Measurements from ENCODE around the gene NPAS3.

The NPAS3 gene

DNA sequence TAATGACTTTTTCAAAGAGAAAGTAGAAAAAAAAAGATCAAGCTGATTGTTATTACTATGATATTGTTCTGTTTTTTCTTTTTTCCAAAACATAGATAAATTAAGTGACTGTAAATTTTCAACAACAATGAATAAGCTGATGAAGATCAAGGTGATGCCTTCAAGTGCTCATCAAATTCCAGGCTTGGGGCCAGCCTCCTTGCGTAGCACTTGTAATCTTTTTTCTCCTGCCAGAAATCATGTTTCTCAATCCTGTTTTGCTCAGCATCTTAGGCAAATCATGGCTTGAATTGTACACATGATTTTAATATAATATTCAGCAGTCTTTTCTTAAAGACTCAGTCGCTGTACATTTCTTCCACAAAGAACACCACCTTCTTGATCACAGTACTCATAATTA lies 333.2 kb downstream of the NPAS3 start:
- DNase-seq, result no peak

DNA sequence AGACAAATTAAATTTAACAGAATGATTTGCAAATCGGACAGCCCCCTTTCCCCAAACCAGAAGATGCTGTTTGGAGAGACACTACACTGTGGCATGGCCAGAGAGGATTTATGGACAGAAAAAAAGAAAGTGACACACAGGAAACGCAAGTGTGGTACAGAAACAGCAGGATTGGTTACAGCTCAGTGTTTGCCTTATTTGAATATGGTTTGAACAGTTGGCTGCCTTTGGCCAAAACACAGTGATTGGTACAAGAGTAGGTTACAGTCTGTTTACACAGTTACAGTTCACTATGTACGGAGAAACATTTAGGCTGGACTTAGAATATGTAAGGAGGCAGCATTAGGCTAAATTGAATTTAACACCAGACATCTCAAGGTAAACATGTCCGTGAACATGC lies 335.3 kb downstream of the NPAS3 start:
- no peak for DNase-seq

DNA sequence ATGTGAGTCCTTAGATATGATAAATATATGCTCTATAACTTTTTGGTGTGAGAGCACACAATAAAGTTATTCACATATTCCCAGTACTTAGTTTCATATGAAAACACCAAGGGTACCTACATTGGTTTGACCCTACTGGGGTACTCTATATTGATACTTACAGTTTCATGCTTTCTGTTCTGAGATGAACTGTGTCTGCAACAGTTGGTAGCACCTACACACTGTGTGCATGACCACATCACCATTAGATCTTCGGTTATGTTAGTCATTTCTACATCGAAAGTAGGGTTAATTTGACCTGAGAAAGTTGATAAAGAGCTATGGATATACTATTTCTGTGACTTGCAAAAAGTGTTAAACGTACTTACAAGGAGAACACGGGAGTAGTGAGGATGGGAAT lies 337.2 kb downstream of the NPAS3 start:
- no peak for DNase-seq

DNA sequence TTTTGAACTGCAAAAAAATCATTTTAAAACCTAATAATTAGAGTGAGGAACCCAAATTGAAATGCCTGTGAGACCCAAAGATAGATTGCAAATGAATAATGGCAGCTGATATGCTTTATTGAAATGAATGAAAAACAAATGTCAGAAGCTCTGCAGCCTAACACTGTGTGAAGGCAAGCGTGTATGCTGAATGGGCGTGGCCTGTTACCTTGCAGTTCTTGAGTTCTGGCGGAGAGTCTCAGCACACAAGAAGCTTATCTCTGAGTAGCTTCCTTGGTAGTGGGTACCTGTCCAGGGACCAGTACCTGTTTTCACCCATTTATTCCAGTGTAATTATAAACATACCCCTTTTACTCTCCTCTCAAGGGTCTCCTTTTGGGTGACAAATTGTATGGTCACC lies 341.2 kb downstream of the NPAS3 start:
- no peak for DNase-seq

DNA sequence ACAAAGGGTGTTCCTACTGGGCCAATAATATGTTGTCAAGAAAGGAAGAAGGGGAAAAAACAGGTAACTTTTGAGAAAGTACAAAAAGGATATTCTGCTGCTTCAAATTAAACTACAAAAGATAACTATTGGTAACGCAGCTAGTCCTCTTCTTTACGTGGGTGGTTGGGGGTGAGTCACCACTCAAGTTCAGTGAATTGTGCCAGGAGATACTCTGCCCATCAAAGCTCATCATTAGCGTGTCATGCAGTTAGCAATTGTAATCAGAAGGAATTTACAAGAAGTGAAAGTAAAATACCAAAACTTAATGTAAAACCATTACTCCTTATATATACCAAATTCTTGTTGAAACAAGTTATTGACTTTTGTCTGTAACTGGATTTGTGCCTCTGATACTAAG lies 342.0 kb downstream of the NPAS3 start:
- no peak for DNase-seq

DNA sequence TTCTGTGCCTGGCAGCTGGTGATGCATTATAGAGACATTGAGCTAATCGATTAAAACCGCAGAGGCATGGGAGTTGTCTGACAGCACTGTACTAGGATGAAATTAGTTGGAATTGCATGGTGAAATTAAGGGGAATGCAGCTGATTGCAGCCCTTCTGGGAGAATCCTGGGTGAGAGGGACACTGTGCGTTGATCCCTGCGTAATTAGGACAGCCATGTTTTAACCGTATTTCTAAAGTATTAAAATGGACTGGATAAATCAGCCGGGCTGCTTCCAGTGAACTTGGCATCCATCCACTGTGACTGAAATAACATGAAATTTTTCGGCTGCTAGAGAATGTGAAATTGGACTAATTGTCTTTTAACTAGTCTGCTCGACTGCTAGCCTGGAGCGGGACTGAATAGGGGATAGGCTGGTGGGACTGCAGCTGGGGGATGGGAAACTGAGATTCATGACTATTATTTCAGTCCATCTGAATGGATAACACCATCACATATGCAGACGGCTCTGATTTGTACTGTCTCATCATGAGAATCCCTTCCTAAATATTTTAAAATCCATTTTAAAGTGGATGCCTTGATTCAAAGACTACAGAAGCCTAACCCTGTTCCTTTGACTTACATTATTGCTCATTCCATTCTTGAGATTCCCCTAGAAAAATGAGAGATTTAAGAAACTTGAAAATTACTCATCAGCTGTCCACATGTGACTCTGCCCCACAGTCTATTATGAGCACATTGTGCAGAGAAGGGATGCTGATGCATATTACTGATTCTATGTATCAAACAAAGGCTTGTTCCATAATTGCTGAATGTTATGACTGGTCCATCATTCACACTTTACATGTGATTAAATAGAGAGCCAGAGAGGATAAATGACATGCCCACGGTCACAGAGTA lies 343.9 kb downstream of the NPAS3 start:
- no peak for DNase-seq

DNA sequence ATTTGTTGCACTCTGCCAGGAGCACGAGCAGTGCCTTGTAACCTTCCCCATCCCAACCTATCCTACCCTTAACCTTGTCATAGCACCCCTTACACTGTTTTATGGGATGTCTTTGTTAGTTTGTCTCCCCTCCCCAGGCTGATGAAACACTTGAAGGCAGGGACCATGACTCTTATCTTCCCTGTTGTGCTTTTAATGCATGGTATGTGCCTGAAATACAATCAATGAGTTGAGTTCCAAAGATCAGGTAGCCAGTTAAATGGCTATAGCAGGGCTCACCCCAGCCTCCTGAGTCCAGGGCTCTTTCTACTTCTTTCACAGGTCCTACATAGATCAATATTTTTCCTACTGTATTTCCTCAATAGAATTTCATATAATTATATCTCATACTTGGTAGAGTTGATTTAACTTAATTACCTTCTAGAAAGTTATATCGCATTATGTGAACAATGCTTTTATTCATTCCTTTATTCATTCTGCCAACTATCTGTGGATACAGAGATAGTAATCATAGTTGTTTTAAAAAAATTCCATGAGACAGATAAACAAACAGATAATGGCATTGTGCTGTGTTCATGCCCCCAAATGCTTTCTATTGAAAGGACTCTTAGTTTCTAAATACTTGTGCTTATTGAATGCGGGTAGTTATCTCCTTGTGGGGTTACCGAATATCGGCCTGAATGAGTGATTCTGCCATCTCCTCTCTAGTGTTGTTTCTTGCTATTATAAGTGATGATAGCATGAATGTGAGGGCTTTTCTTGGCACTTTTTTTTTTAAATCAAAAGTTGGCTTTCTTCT lies 347.4 kb downstream of the NPAS3 start:
- no peak for DNase-seq

DNA sequence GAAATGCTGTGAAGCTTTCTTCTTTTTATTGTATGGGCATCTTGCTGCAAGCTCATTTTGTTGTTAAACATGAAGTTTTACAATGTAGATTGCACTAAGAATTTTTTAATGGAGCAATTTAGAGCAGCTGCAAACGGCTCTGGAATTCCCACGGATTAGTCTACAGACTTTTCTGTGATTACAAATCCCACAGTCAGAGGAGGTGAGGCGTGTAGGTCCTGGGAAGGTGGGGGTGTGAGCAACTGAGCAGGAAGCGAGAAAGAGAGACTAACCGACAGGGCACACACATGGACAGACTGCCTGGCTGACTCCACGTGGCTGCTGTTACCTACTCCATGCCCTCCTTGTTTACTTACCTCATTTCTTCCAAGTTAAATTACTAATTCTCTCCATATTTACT lies 348.5 kb downstream of the NPAS3 start:
- no peak for DNase-seq

DNA sequence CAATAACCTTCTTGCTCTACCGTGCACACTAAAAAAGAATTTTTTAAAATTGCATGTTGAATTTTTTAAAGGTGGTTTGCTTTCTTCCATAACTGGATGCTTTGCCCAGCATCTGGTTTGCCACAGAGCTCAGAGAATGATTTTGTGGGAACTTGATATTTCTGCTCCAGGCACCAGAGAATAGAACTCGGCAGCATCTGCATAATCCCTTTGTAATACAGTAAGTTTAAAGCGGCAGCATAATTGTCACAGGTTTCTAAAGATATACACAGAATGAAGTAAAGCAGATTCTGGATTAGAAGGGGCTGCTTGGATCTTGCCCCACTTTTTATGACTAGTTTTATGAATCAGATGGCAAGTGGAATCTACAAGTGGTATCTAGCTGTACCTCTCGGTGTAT lies 352.0 kb downstream of the NPAS3 start:
- DNase-seq, result no peak

DNA sequence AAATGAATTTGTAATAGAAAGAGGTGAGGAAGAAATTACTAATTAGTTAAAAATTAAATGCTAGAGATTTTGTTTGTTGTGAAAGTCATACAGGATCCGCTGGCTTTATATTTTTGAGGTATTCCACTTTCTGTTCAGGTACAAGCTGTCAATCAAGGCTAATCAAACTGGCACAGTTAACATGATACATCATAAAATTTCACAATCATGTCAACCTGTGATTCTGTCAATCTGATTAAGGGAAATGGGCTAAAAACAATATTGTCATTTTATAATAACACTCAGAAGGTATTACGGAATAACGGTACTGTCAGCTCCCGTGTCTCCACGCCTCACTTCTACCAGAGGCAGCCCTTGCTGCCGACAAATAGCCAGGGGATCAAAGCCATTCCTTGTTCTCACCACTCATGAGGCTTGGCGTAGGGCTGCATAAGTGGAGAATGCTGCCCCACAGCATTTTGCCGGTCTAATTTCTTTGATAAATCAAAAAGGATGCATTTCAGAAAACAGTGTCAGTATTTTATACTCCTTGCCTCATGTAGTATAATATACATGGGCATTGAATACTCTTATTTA lies 352.9 kb downstream of the NPAS3 start:
- no peak for DNase-seq

DNA sequence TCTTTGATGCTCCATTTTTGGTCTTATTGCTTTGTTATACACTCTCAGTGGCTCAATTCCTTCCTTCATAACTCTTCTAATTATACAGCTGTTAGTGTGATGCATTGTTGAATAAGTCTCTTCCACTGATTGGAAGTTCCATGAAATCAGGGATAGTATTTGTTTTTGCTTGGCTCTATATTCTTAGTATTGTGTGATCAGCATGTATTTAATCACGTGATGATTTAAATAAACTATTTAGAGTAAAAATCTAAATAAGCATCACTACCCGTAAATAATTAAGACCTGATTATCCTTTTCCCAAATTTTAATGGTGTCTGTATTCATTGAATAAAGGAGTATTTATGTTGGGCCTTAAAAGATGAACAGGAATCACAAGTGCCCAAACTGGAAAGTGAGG lies 355.7 kb downstream of the NPAS3 start:
- no peak for DNase-seq

DNA sequence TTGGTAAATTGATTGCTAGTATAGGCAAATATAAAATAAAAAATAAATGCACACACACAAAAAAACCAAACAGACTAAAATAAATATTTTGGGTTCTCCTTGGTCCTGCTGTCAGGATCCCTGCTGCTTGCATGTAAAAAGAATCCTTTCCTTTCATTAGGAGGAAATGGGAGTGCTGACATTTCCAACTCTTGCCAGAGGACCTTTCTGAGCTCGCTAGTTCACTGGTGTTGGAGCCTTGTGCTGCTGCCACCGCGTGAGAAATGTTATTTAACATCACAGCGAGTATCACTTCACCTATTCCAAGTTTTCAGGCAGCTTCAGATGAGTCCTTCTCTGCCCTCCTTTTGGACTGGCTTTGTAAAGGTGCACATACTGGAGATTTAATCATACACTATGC lies 358.9 kb downstream of the NPAS3 start:
- DNase-seq, result no peak

DNA sequence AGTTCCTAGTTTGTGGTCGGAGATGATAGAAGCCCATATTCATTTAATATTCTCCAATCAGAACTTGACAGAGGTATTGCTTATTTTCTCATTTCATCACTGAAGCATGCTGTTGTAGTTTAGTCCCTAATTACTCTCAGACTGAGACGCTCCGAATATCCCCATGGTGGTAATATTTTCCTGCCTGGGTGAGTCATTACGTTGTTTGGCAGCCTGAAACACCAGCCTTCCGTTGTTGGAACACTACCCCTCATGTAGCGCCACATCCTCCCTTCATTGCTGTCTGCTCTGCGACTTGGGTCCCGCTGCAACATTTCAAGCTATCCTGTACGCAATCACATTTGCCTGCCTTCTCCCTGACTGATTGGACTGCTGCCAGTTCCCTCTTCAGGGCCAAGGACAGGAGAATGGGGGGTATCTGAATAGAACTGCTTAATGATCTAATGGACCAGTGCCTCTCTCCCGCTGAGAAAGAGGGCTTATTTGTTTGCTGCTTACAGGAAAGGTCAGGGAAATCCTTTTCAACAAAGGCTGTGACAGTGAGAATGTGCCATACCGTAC lies 369.1 kb downstream of the NPAS3 start:
- DNase-seq, result peak; percentile 89 to 90

DNA sequence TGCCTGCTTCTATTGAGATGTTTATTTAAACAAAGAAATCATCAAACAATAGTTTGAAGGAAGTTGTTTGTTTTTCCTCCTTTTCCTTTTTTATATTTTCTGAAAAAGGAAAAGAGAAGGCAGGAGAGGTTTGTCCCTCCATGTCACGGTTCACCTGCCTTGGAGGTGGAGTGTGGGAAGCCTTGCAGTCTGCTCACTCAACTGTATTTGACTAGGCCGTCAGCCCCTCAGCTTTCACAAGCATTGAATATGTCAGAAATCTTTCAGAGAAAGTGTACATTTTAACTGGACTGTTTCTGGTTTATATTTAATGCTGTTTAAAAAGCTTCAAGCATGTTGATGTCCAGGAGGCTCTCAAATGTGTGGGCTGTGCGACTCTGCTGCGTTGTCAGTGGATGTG lies 370.4 kb downstream of the NPAS3 start:
- DNase-seq, result no peak

DNA sequence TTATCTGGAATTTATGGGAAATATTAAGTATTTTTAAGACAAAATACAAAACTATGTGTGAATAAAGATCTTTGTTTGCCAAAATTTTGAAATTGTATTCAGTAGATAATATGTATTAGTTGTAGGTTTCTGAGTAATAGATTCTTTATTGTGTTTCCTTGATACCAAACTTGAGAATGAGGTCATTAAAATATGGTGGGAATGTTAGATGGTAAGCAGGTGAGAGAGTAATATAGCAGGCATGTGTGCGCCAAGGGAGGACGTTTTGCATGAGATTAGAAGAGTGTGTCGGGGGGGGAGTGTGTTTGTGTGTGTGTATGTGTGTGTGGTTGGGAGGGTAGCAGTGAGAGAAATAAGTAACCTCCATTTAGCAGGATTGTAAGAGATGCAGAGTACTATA lies 376.5 kb downstream of the NPAS3 start:
- no peak for DNase-seq

DNA sequence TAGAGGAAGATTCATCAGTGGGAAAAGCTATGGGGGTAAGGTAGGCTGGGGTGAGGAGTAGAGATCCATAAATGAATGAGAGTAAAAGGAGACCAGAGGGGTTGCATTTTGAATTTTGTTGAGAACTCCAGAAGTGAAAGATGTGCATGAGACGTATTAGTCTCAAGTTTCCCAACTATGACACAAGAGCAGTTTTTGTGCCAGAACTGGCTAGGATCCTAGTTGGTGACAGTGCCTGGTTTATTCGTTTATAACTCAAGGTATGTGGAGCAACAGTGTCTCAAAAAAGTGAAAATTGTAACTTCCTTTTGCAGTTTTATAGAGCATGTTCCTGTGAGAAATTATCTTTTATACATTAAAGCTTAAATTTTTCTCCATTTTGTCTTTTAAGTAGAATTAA lies 377.0 kb downstream of the NPAS3 start:
- no peak for DNase-seq

DNA sequence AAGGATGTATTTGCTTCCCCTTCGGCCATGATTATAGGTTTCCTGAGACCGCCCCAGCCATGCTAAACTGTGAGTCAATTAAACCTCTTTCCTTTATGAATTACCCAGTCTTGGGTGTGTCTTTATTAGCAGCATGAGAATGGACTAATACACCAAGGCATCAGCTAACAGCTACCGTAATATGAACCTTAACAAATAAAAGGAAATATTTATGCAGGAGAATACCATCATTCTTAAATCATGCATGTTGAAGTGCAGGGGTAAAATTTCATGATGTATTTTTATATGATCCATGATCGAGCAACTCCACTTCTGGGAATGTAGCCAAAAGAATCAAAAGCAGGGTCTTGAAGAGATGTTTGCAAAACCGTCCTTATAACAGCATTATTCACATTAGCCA lies 379.0 kb downstream of the NPAS3 start:
- peak; percentile 27 to 30 for DNase-seq

DNA sequence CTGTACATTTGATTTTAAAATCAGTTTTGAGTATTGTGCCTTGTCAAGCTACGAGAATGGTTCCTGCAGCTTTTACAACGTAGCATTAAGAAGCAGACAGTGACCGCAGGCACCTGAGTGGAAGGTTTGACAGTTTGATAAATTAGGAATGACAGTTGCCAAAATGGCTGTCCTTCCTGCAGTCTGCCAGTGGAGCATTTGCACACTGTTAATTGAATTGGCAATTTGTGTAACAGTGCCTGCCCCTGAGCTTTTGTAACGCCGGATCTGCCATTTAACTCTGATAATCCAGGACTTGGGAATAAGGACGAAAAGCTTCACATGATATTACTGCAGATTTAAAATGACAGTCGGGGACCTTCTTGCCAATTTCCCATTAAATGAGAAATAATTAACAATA lies 385.3 kb downstream of the NPAS3 start:
- no peak for DNase-seq

DNA sequence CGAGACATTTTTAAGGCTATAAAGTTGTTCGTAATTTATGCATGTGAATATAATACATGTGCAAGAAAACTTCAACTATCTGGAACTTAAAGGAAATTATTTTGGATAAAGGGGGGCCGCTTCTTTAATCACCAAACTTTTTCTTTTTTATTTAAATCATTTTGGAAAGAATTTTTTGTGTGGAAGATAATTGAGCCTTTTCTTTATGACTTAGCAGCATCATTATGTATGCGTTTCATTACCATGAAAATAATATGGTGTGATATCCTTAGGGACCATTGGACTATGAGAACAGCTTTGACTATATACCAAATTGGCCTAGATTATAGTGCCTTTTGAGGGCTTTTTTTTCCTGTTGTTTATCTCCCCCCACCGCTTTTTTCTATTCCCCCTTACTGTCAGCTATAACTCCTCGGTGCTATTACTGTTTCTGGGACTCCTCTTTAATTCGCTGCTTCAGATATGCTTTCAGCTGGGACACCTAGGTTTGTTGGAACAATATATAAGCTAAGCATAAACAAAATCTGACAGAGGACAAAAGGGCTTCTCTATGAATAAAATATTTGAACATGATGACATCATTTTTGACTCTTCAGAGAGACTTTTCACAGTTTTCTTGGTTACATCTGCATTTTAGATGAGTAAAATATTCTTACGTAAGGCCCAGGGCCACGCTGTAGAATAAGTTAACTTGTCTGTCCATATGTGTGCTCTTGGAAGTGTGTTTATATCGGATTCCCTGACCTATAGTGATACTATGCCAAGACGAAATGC lies 392.7 kb downstream of the NPAS3 start:
- no peak for DNase-seq

DNA sequence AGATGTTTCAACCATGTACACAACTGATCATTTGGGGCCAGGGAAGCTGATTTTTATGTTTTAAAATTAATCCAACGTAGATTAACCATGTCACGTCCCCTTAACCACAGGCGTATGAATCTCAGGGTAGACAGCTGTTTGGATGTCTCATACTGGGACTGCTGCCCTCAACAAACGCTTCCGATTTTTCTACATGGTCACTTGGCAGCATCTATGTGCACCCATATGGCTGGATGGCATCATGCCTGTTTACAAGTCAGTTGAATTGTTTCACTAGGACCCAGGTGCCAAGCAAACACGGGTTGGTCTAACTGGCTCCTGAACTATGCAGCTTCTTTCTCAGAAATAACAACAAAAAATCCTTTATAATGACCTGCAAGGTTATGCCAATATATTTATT lies 393.8 kb downstream of the NPAS3 start:
- DNase-seq, result no peak

DNA sequence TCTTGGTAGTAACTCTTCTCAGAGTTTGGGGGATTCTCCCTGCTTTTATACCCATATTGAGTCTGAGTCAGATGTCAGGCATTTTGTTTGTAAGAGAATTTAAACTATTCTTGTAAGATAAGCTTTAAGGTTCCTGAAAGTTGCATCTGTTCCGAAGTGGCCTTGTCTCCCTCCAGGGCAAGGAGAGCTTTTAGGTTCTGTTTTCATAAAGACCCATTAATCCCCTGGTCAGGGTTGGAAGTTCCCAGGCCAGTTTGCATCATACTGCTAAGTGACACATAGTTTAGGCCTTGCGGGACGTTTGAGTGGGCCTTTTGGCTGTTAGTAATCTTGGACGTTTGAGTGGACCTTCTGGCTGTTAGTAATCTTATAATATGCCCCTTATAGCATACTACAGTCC lies 396.7 kb downstream of the NPAS3 start:
- DNase-seq, result no peak

DNA sequence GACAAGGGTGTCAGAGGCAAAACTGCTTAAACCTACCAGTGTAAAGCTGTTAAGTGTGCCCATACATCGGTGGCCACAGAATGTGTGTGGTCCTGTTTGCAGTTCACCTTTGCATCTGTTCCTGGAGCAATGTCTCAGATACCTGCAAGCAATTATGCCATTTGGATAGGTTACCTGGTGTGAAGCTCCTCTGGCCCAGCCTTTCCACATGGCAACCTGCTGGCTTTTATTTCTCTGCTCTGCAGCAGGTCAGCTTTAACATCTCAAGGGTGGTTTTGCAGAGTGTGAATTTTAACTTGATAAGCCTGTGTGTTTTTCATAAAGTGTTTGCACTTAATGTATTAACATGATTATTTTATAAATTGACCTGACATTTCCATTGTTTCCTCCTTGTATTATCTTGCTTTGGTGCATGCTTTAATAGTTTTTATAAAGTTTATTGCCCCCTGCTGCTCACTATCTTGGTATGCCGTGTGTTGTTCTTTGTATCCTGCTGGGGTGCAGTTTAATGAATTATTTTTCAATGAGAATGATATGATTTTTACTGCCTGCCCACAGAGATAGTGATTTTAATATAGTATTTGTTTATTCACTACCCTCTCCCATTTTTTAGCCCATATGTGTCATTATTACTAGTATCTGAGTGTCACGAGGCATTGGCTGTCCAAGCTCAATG lies 403.8 kb downstream of the NPAS3 start:
- no peak for DNase-seq
